Pancreas (tissue), 10 donors: Measurements from ENCODE around the gene ITSN1. TPM values are rescaled to one million over a fixed set of nuclear protein-coding genes. Genes with fewer than 3 reads are reported as not detected.
"Not testable (repeated sequence)": the region's sequence is repeated elsewhere in the genome, so short reads cannot be mapped to it uniquely, and the experiment has no call there.

Source experiments
- ATAC-seq, 4 donors: fragments of 200-7000 bp; cut with Tn5 transposase; one replicate each; pipeline versions ENCODE4 v1.8.0 to v1.9.1; 2020; ENCODE audit warnings: mild to moderate bottlenecking in 4 of 4, moderate library complexity in 4 of 4
- DNase-seq, 6 donors: peaks; one replicate each; pipeline ENCODE4 v3.0.0-alpha.2; 2020
- FAIRE-seq: peaks from 2 replicates; lab custom pipeline; 2012; peaks lifted over from hg19 to GRCh38; lab: Jason Lieb, UNC
- H3K27ac ChIP-seq, 4 donors: fragments of 200-600 bp; sonication (generic); 1 replicate in 3 of 4; 2 replicates in 1 of 4; pipeline versions ENCODE4 v1.5.0 to v1.8.0; 2020
- H3K27me3 ChIP-seq, 4 donors: fragments of 200-600 bp; one replicate each; pipeline ENCODE4 v1.8.0; 2021
- H3K36me3 ChIP-seq, 3 donors: fragments of 200-600 bp; sonication (generic) in 1 of 3; one replicate each; pipeline versions ENCODE4 v1.5.0 to v1.8.0; 2020 to 2021
- H3K4me1 ChIP-seq, 3 donors: fragments of 200-600 bp; one replicate each; pipeline ENCODE4 v1.8.0; 2021
- H3K4me3 ChIP-seq, 4 donors: fragments of 200-600 bp; sonication (generic) in 2 of 4; one replicate each; pipeline versions ENCODE4 v1.5.0 to v1.8.0; 2020 to 2021
- H3K9me3 ChIP-seq, 4 donors: fragments of 200-600 bp; one replicate each; pipeline ENCODE4 v1.8.0; 2021
- WGBS, 2 donors: extraction: QIAGEN DNeasy Blood & Tissue Kit; methylation state at CpG; one replicate each; pipeline ENCODE4 v1.1.7; 2013; 5-methylcytosine and 5-hydroxymethylcytosine counted together
- intact Hi-C, 3 donors: fragments of 100-400 bp; cut with DNase I; formaldehyde crosslinking; loops; one replicate each; pipeline versions ENCODE4 v1.11.1 to v1.14.2; 2022
- polyA plus RNA-seq, 2 donors: library from polyadenylated mRNA; stranded (reverse); fragments of 200-250 nt; gene quantifications; one replicate each; pipeline ENCODE4 v1.2.3, GENCODE V29; 2013
- total RNA-seq, 6 donors: library from RNA; stranded (reverse); fragmentation: NEBNext Ultra II Directional in 4 of 6; extraction: Animal tissue kit (Norgen Biotek cat#: 25700) in 4 of 6; gene quantifications; one replicate each; pipeline versions ENCODE4 v1.2.1 to v1.2.4, GENCODE V29; 2021 to 2023
- TF ChIP-seq, protein P1 (sequence below), 4 donors: fragments of 200-600 bp; sonication (generic) in 3 of 4; IDR thresholded peaks; one replicate each; pipeline versions ENCODE4 v1.5.0 to v1.8.0; 2021; ENCODE audit warnings: antibody characterized with exemption in 4 of 4
- donor health status: healthy with polysubstance abuse.
- donor health status: DM: no; HTN: no; CAD: no; lungs with moderate emphysema.
- donor health status: DM: no; HTN: no; CAD: no.
- donor health status: control.
- donor health status: control.
- donor health status: Bipolar disorder and iron deficiency.
- donor health status: DM: yes; HTN: yes; CAD: no.
- donor health status: DM: no; HTN: no; CAD: no.
- donor health status: DM: no; HTN: no; CAD: no.
- donor health status: DM: yes; HTN: yes; CAD: no.

Gene ITSN1
- total and polyA plus RNA-seq, 8 donors, result 3.5 to 19.4 (median 6.0) TPM

DNA sequence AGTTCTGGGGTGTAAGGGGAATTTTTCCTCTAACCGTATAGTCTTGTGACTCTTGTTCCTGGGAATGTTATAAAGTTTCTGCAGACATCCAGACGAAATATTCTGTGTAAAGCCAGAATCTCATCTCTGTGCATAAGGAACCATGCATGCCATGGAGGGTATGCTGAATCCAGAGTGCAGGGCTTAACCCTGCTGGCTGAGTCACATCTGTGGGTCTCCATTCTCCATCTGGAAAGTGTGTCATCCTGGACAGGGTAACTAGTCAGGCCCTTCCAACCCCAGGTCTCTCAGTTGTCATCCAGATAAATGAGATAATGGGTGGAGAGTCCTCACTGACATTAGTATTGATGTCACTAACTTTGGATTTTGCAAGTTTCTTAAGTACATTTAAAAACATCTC is 224.5 kb downstream of the ITSN1 start:
- Histone ChIP-seq H3K4me1 (no peaks in the 10 kb centered on the region), H3K27me3 (no peaks in the 10 kb centered on the region), H3K9me3 (no peaks in the 10 kb centered on the region), H3K27ac (no peak overlapping the region), H3K4me3 (no peak overlapping the region), H3K36me3 (no peaks in the 10 kb centered on the region)
- WGBS, 2 donors, result 55 to 62% methylated on average over 2 of the region's 2 CpGs
- ATAC-seq, result no peak
- DNase-seq, result no peak
- intact Hi-C loops, result no loop called here
- FAIRE-seq, result no peak
- TF ChIP-seq, protein P1, sequence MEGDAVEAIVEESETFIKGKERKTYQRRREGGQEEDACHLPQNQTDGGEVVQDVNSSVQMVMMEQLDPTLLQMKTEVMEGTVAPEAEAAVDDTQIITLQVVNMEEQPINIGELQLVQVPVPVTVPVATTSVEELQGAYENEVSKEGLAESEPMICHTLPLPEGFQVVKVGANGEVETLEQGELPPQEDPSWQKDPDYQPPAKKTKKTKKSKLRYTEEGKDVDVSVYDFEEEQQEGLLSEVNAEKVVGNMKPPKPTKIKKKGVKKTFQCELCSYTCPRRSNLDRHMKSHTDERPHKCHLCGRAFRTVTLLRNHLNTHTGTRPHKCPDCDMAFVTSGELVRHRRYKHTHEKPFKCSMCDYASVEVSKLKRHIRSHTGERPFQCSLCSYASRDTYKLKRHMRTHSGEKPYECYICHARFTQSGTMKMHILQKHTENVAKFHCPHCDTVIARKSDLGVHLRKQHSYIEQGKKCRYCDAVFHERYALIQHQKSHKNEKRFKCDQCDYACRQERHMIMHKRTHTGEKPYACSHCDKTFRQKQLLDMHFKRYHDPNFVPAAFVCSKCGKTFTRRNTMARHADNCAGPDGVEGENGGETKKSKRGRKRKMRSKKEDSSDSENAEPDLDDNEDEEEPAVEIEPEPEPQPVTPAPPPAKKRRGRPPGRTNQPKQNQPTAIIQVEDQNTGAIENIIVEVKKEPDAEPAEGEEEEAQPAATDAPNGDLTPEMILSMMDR (IDR thresholded peaks at IDR 0.05), result no peak

DNA sequence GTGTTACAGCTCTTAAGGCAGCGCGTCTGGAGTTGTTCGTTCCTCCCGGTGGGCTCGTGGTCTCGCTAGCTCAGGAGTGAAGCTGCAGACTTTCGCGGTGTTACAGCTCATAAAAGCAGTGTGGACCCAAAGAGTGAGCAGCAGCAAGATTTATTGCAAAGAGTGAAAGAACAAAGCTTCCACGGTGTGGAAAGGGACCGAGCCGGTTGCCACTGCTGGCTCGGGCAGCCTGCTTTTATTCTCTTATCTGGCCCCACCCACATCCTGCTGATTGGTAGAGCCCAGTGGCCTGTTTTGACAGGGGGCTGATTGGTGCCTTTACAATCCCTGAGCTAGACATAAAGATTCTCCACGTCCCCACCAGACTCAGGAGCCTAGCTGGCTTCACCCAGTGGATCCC is 225.6 kb downstream of the ITSN1 start:
- H3K27ac ChIP-seq, H3K4me1 ChIP-seq, H3K4me3 ChIP-seq, H3K27me3 ChIP-seq, FAIRE-seq, DNase-seq, H3K36me3 ChIP-seq, intact Hi-C loops, H3K9me3 ChIP-seq, ATAC-seq: not testable (repeated sequence)
- 71 to 76% methylated on average over 13 of the region's 13 CpGs for WGBS, 2 donors

DNA sequence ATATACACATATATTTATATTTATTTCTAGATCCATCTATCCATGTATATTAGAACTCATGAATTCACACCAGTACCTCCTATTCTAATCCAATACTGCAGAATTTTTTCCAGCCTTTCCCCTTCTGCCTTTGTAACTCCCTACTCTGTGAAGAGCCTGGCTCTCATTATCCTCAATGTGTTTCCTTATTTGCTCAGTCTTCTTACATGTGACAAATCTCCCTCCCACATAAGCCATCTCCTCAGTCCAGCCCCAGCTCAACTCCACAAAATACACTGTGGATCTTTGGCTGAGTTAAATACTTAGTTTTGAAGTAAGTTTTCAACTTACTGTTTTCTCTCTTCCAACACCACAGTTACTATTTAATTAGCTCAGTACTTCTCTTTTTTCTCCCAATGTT is 227.6 kb downstream of the ITSN1 start:
- no peak for FAIRE-seq
- Histone ChIP-seq H3K36me3 (no peaks in the 10 kb centered on the region), H3K4me3 (no peak overlapping the region), H3K4me1 (no peaks in the 10 kb centered on the region), H3K27ac (no peak overlapping the region), H3K27me3 (no peaks in the 10 kb centered on the region), H3K9me3 (no peaks in the 10 kb centered on the region)
- no peak for DNase-seq
- intact Hi-C loops, result no loop called here
- ATAC-seq, result no peak
- TF ChIP-seq, protein P1 (IDR thresholded peaks at IDR 0.05), result no peak

DNA sequence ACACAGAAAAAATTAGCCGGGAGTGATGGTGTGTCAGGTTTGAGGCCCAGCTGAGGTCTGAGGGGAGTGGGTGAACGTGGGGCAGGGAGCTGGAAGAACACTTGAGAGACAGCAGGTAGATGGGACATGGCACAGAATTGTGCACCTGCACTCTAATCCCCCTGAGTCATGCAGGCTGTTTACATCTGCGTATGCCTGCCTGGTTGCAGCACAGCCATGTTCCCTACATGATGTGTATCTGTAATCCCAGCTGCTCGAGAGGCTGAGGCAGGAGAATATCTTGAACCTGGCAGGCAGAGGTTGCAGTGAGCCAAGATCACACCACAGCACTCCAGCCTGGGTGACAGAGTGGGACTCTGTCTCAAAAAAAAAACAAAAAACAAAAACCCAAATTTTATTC is 228.5 kb downstream of the ITSN1 start:
- FAIRE-seq, result no peak

DNA sequence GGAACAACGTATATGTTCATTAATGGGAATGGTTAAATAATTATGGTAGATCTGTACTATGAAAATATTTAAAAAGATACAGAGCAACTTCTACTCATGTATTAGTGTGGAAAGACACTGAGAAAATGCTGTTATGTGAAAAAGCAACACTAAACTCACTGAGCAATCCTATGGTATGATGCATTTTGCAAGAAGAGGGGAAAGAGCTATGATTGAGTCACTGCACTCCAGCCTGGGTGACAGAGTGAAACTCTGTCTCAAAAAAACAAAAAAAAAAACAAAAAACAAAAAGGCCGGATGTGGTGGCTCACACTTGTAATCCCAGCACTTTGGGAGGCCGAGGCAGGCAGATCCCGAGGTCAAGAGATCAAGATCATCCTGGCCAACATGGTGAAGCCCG is 228.9 kb downstream of the ITSN1 start:
- Histone ChIP-seq H3K4me1 (no peaks in the 10 kb centered on the region), H3K9me3 (no peaks in the 10 kb centered on the region), H3K36me3 (no peaks in the 10 kb centered on the region), H3K27me3 (no peaks in the 10 kb centered on the region), H3K4me3 (no peak overlapping the region), H3K27ac (no peak overlapping the region)
- 76 to 84% methylated on average over 5 of the region's 5 CpGs for WGBS, 2 donors
- FAIRE-seq, result no peak
- no peak for DNase-seq
- TF ChIP-seq, protein P1 (IDR thresholded peaks at IDR 0.05), result no peak
- intact Hi-C loops, result no loop called here
- no peak for ATAC-seq

More for the DNA sequence above, 228.5 kb downstream of the ITSN1 start:
- no peaks in the 10 kb centered on the region for H3K9me3 ChIP-seq
- no peak overlapping the region for H3K27ac ChIP-seq
- no peaks in the 10 kb centered on the region for H3K27me3 ChIP-seq
- 68 to 70% methylated on average over 4 of the region's 4 CpGs for WGBS, 2 donors
- no peak overlapping the region for H3K4me3 ChIP-seq
- TF ChIP-seq, protein P1 (IDR thresholded peaks at IDR 0.05), result no peak
- intact Hi-C loops, result no loop called here
- H3K4me1 ChIP-seq, result no peaks in the 10 kb centered on the region
- ATAC-seq, result no peak
- no peak for DNase-seq
- H3K36me3 ChIP-seq, result no peaks in the 10 kb centered on the region
